Measurements from ENCODE around the gene TEX261.

The TEX261 gene

DNA sequence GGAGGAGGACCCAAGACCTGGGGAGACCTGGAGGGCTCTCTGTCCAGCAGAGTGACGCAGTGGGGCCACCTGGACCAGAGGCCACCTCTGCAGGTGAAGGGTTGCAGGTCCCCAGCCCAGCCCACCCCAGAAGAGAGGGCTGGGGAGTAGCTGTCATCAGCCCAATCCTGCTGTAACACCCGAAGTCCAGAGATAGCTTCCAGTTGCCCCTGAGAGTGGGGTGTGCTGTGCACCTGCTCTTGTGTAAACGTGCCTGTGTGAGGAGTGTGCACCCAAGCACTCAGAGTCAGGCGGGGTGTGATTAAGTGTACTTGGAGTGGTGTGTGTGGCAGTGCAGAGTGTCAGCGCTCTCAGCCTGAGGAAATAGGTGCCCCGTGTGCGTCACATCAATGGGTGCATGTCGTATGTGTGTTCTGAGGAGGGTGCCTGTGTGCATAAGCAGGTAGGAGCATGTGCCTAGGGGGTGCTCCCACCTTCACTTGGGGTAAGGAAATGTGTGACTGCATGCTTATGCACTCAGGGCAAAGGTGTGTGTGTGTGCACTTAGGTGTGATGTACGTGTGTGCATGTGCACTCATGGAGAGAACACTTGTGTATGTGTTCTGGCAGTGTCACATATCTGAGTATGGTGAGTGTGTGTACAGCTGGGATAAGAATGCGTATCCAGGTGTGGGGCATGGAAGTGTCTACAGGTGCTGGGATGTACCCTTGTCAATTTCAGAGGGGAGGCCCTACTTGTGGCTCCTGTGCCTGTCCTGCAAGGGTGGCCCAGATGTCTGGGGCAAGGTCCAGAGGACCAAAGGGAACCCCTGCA is 58.3 kb downstream of the TEX261 start:
- TF ChIP-seq, protein P1, sequence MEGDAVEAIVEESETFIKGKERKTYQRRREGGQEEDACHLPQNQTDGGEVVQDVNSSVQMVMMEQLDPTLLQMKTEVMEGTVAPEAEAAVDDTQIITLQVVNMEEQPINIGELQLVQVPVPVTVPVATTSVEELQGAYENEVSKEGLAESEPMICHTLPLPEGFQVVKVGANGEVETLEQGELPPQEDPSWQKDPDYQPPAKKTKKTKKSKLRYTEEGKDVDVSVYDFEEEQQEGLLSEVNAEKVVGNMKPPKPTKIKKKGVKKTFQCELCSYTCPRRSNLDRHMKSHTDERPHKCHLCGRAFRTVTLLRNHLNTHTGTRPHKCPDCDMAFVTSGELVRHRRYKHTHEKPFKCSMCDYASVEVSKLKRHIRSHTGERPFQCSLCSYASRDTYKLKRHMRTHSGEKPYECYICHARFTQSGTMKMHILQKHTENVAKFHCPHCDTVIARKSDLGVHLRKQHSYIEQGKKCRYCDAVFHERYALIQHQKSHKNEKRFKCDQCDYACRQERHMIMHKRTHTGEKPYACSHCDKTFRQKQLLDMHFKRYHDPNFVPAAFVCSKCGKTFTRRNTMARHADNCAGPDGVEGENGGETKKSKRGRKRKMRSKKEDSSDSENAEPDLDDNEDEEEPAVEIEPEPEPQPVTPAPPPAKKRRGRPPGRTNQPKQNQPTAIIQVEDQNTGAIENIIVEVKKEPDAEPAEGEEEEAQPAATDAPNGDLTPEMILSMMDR (conservative IDR thresholded peaks at IDR 0.05; ENCODE audit: control insufficient read depth, insufficient read depth, low read depth, low read length) = no peak
- no peak for DNase-seq (ENCODE audit: low read depth)
- no peak overlapping the region for H3K4me3 ChIP-seq (ENCODE audit: control insufficient read depth, low read depth, low read length)
